Keratinocyte (primary cell): ENCODE results near the gene SLC12A1. TPM values are rescaled to one million over a fixed set of nuclear protein-coding genes. Genes with fewer than 3 reads are reported as not detected.

Experiments
- DNase-seq: peaks from one replicate; pipeline ENCODE4 v3.0.0-alpha.2; 2011; ENCODE audit warnings: low read depth, missing footprints, low spot score
- FAIRE-seq: peaks from 2 replicates; lab custom pipeline; 2011; peaks lifted over from hg19 to GRCh38; lab: Jason Lieb, UNC
- H2AFZ ChIP-seq: 2 replicates; pipeline ENCODE4 v1.6.0; 2012; ENCODE audit warnings: low read length, control low read depth, inconsistent platforms; ENCODE audit not compliant: control insufficient read depth
- H3K27ac ChIP-seq: 2 replicates; pipeline ENCODE4 v1.5.1; 2011; ENCODE audit warnings: low read length; ENCODE audit not compliant: control insufficient read depth, insufficient read depth
- H3K27me3 ChIP-seq: 3 replicates; pipeline ENCODE4 v1.6.0; 2011; ENCODE audit warnings: low read length; ENCODE audit not compliant: control insufficient read depth, insufficient read depth; ENCODE audit errors: extremely low read depth
- H3K36me3 ChIP-seq, 2 experiments: 2 replicates in 1 of 2; 3 replicates in 1 of 2; pipeline ENCODE4 v1.5.1; 2011; ENCODE audit warnings: low read length in 2 of 2, mild to moderate bottlenecking in 1 of 2; ENCODE audit not compliant: control insufficient read depth in 2 of 2, insufficient read depth in 2 of 2; ENCODE audit errors: extremely low read depth in 1 of 2
- H3K4me1 ChIP-seq: 3 replicates; pipeline ENCODE4 v1.5.1; 2011; ENCODE audit warnings: low read length; ENCODE audit not compliant: control insufficient read depth, insufficient read depth; ENCODE audit errors: extremely low read depth
- H3K4me2 ChIP-seq: 3 replicates; pipeline ENCODE4 v1.6.0; 2011; ENCODE audit warnings: low read depth, low read length; ENCODE audit not compliant: control insufficient read depth, insufficient read depth; ENCODE audit errors: extremely low read depth
- H3K4me3 ChIP-seq, 3 experiments: fragments of 200-600 bp in 1 of 3; sonication (generic) in 1 of 3; 2 replicates in 2 of 3; 3 replicates in 1 of 3; pipeline ENCODE4 v1.5.1; 2011 to 2016; ENCODE audit warnings: low read length in 3 of 3, mild to moderate bottlenecking in 3 of 3, control low read depth in 2 of 3, inconsistent platforms in 1 of 3, low read depth in 1 of 3, mixed read lengths in 1 of 3, mixed run types in 1 of 3, moderate library complexity in 1 of 3; ENCODE audit not compliant: control insufficient read depth in 2 of 3, insufficient read depth in 2 of 3; ENCODE audit errors: extremely low read depth in 1 of 3
- H3K79me2 ChIP-seq: 2 replicates; pipeline ENCODE4 v1.6.0; 2012; ENCODE audit warnings: low read length; ENCODE audit not compliant: control insufficient read depth, insufficient read depth
- H3K9ac ChIP-seq: 3 replicates; pipeline ENCODE4 v1.6.0; 2011; ENCODE audit warnings: low read length; ENCODE audit not compliant: control insufficient read depth, insufficient read depth; ENCODE audit errors: extremely low read depth
- H3K9me1 ChIP-seq: 3 replicates; pipeline ENCODE4 v1.6.0; 2011; ENCODE audit warnings: low read length; ENCODE audit not compliant: control insufficient read depth, insufficient read depth; ENCODE audit errors: extremely low read depth
- H3K9me3 ChIP-seq: 2 replicates; pipeline ENCODE4 v1.5.1; 2012; ENCODE audit warnings: low read depth, low read length; ENCODE audit not compliant: control insufficient read depth
- H4K20me1 ChIP-seq: 3 replicates; pipeline ENCODE4 v1.6.0; 2011; ENCODE audit warnings: low read length; ENCODE audit not compliant: control insufficient read depth, insufficient read depth; ENCODE audit errors: extremely low read depth
- CTCF ChIP-seq, 3 experiments: IDR thresholded peaks in 1 of 3; conservative IDR thresholded peaks in 1 of 3; optimal IDR thresholded peaks in 1 of 3; 2 replicates in 2 of 3; 3 replicates in 1 of 3; pipeline versions ENCODE3 to v1.5.1; 2011; ENCODE audit warnings: low read length in 3 of 3, mild to moderate bottlenecking in 3 of 3, moderate library complexity in 2 of 3, control low read depth in 1 of 3, inconsistent platforms in 1 of 3; ENCODE audit not compliant: insufficient read depth in 2 of 3; ENCODE audit errors: extremely low read depth in 1 of 3
- EZH2 ChIP-seq: IDR thresholded peaks from one replicate; pipeline ENCODE4 v1.6.1; 2012; ENCODE audit warnings: inconsistent platforms, mild to moderate bottlenecking, low read length, moderate library complexity
- dilution Hi-C: fragments of 300-500 bp; cut with MboI; formaldehyde crosslinking; loops from one replicate; pipeline ENCODE4 v1.7.0; 2020; ENCODE audit warnings: low sequenced_read_pairs; ENCODE audit not compliant: extremely low pct_ligation_motif_present
- polyA plus RNA-seq, 5 experiments: library from polyadenylated mRNA; depleted of rRNA in 3 of 5; stranded (reverse) in 3 of 5; stranded (forward) in 1 of 5; unstranded in 1 of 5; fragments of >200 nt; gene quantifications; 1 replicate in 1 of 5; 2 replicates in 3 of 5; 3 replicates in 1 of 5; pipeline versions ENCODE4 v1.2.1 to v1.2.3, GENCODE V29; 2011 to 2012; ENCODE audit warnings: missing spikeins in 2 of 5, low read depth in 1 of 5, low replicate concordance in 1 of 5

The SLC12A1 gene
- polyA plus RNA-seq, 1 donor (not counting 4 experiments of a cell fraction or from before 2014, with no cell fraction given) = not detected

- H3K4me1 ChIP-seq = peaks cover 10% of the 10 kb centered on the region
- FAIRE-seq (peak; percentile 59), DNase-seq (no peak)
- dilution Hi-C loops = no loop called here
- no peak overlapping the region for H3K4me3 ChIP-seq
- no peaks in the 10 kb centered on the region for H3K9me3 ChIP-seq
- H4K20me1 ChIP-seq = no peaks in the 10 kb centered on the region
- TF ChIP-seq CTCF (optimal IDR thresholded peaks at IDR 0.05 in 1 of 3, IDR thresholded peaks at IDR 0.05 in 1 of 3, conservative IDR thresholded peaks at IDR 0.05 in 1 of 3; ENCODE audit: extremely low read depth in 1 of 3, insufficient read depth in 2 of 3, low read length in 3 of 3) = peak in 2 of 3 experiments; percentile 14 to 40
- no peak for TF ChIP-seq EZH2
- peaks cover 12% of the 10 kb centered on the region for H3K79me2 ChIP-seq
- no peak overlapping the region for H3K4me2 ChIP-seq
- no peak overlapping the region for H3K9ac ChIP-seq
- no peak overlapping the region for H2AFZ ChIP-seq
- H3K27me3 ChIP-seq = no peaks in the 10 kb centered on the region
- H3K9me1 ChIP-seq = no peaks in the 10 kb centered on the region
- H3K27ac ChIP-seq = no peak overlapping the region
- peaks cover 6 to 20% of the 10 kb centered on the region in 2 experiments for H3K36me3 ChIP-seq
These were observed 130.8 kb downstream of the SLC12A1 start for GRCh38 chr15:48336940-48337339.

- TF ChIP-seq EZH2 (no peak), CTCF (optimal IDR thresholded peaks at IDR 0.05 in 1 of 3, IDR thresholded peaks at IDR 0.05 in 1 of 3, conservative IDR thresholded peaks at IDR 0.05 in 1 of 3; ENCODE audit: extremely low read depth in 1 of 3, insufficient read depth in 2 of 3, low read length in 3 of 3) (no peak)
- DNase-seq (no peak), FAIRE-seq (no peak)
- H3K4me3 ChIP-seq = no peak overlapping the region
- H3K9ac ChIP-seq = no peak overlapping the region
- H4K20me1 ChIP-seq = no peaks in the 10 kb centered on the region
- no peak overlapping the region for H3K4me2 ChIP-seq
- no peaks in the 10 kb centered on the region for H3K27me3 ChIP-seq
- dilution Hi-C loops = no loop called here
- H3K4me1 ChIP-seq = peaks cover 6% of the 10 kb centered on the region
- no peaks in the 10 kb centered on the region for H3K9me1 ChIP-seq
- no peak overlapping the region for H3K27ac ChIP-seq
- H3K36me3 ChIP-seq = peaks cover 6 to 20% of the 10 kb centered on the region in 2 experiments
- no peak overlapping the region for H2AFZ ChIP-seq
- H3K79me2 ChIP-seq = peaks cover 6% of the 10 kb centered on the region
- H3K9me3 ChIP-seq = no peaks in the 10 kb centered on the region
These were observed 131.5 kb downstream of the SLC12A1 start for GRCh38 chr15:48337607-48338006.
